Keratinocyte (primary cell): ENCODE data around the gene DET1.

Experiments
- EZH2 ChIP-seq: IDR thresholded peaks from one replicate; pipeline ENCODE4 v1.6.1; 2012; ENCODE audit warnings: inconsistent platforms, mild to moderate bottlenecking, low read length, moderate library complexity
- TF ChIP-seq, protein P1 (sequence below), 3 experiments: IDR thresholded peaks in 1 of 3; conservative IDR thresholded peaks in 1 of 3; optimal IDR thresholded peaks in 1 of 3; 2 replicates in 2 of 3; 3 replicates in 1 of 3; pipeline versions ENCODE3 to v1.5.1; 2011; ENCODE audit warnings: low read length in 3 of 3, mild to moderate bottlenecking in 3 of 3, moderate library complexity in 2 of 3, control low read depth in 1 of 3, inconsistent platforms in 1 of 3; ENCODE audit not compliant: insufficient read depth in 2 of 3; ENCODE audit errors: extremely low read depth in 1 of 3

DNA sequence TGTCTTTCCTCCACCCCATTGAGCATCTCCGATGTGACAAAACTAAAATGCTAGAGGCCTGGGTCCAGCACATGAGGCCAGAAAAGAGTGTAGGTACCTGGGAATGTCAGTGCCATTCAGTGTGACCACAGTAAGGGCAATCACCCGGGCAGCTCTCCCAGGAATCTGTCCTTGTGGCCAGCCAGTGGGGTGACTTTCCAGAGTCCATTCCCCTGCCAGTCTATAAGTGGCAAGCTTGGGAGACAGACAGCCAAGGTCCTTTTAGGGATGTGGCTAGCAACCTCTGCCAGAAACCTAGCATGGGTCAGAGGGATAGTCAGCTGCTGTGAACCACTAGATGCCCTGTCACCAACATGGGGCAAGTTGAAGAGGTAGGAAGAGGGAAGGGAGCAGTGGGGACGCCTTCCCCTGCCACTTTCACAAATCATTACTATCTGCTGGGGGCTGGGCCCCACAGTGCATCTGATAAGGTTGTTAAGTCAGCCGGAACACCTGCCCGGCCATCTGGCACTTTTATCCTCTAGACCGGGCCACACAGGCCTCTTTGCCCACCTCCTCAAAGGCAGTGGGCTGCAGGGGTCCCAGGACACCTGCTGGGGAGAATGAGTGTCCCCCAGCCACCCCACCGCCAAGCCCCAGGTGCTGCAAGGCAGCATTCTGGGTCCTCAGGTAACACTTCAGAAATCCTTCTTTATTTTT is 24.8 kb upstream of the DET1 start:
- TF ChIP-seq, protein P1, sequence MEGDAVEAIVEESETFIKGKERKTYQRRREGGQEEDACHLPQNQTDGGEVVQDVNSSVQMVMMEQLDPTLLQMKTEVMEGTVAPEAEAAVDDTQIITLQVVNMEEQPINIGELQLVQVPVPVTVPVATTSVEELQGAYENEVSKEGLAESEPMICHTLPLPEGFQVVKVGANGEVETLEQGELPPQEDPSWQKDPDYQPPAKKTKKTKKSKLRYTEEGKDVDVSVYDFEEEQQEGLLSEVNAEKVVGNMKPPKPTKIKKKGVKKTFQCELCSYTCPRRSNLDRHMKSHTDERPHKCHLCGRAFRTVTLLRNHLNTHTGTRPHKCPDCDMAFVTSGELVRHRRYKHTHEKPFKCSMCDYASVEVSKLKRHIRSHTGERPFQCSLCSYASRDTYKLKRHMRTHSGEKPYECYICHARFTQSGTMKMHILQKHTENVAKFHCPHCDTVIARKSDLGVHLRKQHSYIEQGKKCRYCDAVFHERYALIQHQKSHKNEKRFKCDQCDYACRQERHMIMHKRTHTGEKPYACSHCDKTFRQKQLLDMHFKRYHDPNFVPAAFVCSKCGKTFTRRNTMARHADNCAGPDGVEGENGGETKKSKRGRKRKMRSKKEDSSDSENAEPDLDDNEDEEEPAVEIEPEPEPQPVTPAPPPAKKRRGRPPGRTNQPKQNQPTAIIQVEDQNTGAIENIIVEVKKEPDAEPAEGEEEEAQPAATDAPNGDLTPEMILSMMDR (optimal IDR thresholded peaks at IDR 0.05 in 1 of 3, IDR thresholded peaks at IDR 0.05 in 1 of 3, conservative IDR thresholded peaks at IDR 0.05 in 1 of 3; ENCODE audit: extremely low read depth in 1 of 3, insufficient read depth in 2 of 3, low read length in 3 of 3): no peak
- TF ChIP-seq EZH2: no peak
